G401 (cell line): ENCODE results near the gene FAM228B. TPM values are rescaled to one million over a fixed set of nuclear protein-coding genes. Genes with fewer than 3 reads are reported as not detected.

ENCODE experiments used
- total RNA-seq: library from RNA; depleted of rRNA; stranded (reverse); fragments of >200 nt; shearing (Covaris generic); gene quantifications from 2 replicates; pipeline ENCODE4 v1.2.3, GENCODE V29; 2014; rRNA removed

FAM228B gene
- total RNA-seq, 1 experiment from 2014 or later, result 1.3 TPM

Other genes with a start within 250 kb of the FAM228B start
- gene ATAD2B, start 196.3 kb upstream of the FAM228B start, total RNA-seq, result 5.9 and 6.0 TPM in 2 replicates
- gene UBXN2A, start 183.0 kb upstream of the FAM228B start, total RNA-seq, result 13.3 and 29.5 TPM in 2 replicates
- 0.14 TPM in 1 of 2 replicates, not detected in the other for gene MFSD2B, start 113.4 kb upstream of the FAM228B start, total RNA-seq
- 14.3 and 22.5 TPM in 2 replicates for gene WDCP, start 76.1 kb upstream of the FAM228B start, total RNA-seq
- gene FKBP1B, start 73.7 kb upstream of the FAM228B start, total RNA-seq, result 52.0 and 55.7 TPM in 2 replicates
- 339 and 437 TPM in 2 replicates for gene SF3B6, start 47.1 kb upstream of the FAM228B start, total RNA-seq
- gene TP53I3, start 38.6 kb upstream of the FAM228B start, total RNA-seq, result 47.6 and 66.0 TPM in 2 replicates
- not detected in 2 replicates for gene PFN4, start 135 bp upstream of the FAM228B start, total RNA-seq
- 0.18 TPM in 1 of 2 replicates, not detected in the other for gene FAM228A, start 51.6 kb downstream of the FAM228B start, total RNA-seq
- gene ITSN2, start 237.1 kb downstream of the FAM228B start, total RNA-seq, result 10.3 and 22.2 TPM in 2 replicates